ENCODE measurements around the gene ROR2.

ROR2 gene

DNA sequence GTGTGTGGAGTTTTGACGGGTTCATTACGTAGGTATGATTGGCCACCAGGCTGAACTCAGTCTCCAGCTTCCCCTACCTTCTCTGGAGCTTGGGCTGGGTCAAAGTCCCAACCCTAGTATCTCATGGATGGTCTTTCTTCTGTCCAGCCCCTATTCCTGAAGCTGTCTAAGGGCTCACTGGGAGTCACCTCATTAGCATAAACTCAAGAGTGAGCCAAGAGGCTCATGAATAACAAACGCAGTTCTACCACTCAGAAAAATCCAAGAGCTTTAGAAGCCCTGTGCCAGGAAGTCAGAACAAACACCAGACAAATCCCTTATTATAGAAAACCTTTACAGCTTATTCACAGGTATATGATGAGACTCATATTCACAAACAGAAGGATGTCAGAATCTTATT, 346.1 kb downstream of the ROR2 start:
- in situ Hi-C loops (cut with MboI; ENCODE audit: low pct_unique_long_range_greater_than_20kb, low sequenced_read_pairs, unreplicated experiment): no loop called here
- TF ChIP-seq, protein P1, sequence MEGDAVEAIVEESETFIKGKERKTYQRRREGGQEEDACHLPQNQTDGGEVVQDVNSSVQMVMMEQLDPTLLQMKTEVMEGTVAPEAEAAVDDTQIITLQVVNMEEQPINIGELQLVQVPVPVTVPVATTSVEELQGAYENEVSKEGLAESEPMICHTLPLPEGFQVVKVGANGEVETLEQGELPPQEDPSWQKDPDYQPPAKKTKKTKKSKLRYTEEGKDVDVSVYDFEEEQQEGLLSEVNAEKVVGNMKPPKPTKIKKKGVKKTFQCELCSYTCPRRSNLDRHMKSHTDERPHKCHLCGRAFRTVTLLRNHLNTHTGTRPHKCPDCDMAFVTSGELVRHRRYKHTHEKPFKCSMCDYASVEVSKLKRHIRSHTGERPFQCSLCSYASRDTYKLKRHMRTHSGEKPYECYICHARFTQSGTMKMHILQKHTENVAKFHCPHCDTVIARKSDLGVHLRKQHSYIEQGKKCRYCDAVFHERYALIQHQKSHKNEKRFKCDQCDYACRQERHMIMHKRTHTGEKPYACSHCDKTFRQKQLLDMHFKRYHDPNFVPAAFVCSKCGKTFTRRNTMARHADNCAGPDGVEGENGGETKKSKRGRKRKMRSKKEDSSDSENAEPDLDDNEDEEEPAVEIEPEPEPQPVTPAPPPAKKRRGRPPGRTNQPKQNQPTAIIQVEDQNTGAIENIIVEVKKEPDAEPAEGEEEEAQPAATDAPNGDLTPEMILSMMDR (IDR thresholded peaks at IDR 0.05; ENCODE audit: extremely low read depth, insufficient read depth, missing control alignments): no peak
- no peak for DNase-seq (ENCODE audit: low spot score)

DNA sequence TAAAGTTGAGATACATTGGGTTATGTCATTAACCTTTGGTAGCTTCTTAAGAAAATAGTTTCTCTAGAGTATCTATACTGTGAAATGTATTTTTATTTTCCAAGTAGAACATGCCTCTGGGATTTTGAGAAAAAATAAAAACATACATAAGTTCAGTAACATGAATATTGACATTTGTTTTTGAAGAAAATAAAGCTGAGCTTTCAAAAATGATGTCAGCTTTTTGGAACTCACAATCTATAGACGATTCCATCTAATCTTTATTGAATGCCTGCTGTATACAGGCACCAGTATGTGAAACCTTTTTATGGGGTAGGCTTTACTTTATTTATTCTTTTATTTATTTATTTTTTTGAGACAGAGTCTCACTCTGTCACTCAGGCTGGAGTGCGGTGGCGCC, 350.5 kb downstream of the ROR2 start:
- TF ChIP-seq, protein P1 (IDR thresholded peaks at IDR 0.05; ENCODE audit: extremely low read depth, insufficient read depth, missing control alignments): no peak
- in situ Hi-C loops (cut with MboI; ENCODE audit: low pct_unique_long_range_greater_than_20kb, low sequenced_read_pairs, unreplicated experiment): no loop called here
- no peak for DNase-seq (ENCODE audit: low spot score)

DNA sequence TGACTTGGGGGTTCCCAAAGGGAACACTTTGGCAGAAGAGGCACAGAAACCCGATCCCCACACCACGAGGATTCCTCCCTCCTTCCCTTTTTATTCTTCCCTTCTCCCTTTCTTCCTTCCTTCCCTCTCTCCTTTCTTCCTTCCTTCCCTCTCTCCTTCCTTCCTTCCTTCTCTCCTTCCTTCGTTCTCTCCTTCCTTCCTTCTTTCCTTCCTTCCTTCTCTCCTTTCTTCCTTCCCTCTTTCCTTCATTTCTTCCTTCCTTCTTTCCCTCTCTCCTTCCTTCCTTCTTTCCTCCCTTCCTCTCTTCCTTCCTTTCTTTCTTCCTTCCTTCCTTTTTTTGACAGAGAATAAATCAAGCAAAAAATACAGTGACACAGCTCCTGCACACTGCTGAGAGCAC, 358.4 kb downstream of the ROR2 start:
- in situ Hi-C loops (cut with MboI; ENCODE audit: low pct_unique_long_range_greater_than_20kb, low sequenced_read_pairs, unreplicated experiment): no loop called here
- TF ChIP-seq, protein P1 (IDR thresholded peaks at IDR 0.05; ENCODE audit: extremely low read depth, insufficient read depth, missing control alignments): no peak
- DNase-seq (ENCODE audit: low spot score): no peak

DNA sequence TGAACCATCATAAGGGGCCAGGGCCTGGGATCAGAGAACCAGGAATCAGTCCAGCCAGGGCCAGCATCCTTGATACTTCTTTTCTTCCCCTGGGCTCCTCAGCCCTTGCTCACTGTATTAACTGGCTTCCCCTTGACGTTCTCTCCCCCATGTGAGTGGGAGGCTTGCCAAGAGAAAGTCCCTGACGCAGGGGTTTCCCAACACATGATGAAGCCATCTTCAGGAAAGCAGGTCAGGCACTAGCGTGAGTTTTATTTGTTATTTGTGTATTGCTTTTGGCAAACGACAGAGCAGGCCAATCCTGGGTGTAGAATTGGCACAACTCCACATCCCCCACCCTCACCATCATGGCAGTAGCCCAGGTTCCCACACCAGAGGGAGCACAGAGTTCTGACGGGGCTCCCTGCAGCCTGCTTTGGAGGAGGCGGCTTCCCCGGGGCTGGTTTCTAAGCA, 360.9 kb downstream of the ROR2 start:
- in situ Hi-C loops (cut with MboI; ENCODE audit: low pct_unique_long_range_greater_than_20kb, low sequenced_read_pairs, unreplicated experiment): no loop called here
- TF ChIP-seq, protein P1 (IDR thresholded peaks at IDR 0.05; ENCODE audit: extremely low read depth, insufficient read depth, missing control alignments): no peak
- DNase-seq (ENCODE audit: low spot score): peak; percentile 19

DNA sequence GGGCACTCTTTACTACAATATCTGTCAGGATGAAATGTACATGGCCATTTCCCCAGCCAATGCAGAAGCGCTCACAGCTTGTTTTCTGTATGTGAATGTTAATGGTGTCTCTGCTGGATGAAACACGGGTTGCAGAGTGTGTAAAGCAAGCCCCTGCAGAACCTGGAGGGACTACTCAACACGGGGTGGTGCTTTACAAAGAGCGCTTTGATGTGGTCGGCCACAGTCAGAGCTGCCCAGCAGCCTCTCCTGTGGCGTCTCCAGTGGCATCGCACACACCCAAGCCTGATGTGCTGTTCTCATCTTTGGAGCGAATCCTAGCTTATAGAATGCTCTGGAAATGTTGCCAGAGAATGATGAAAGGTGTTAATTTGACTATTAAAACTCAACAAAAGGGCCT, 363.7 kb downstream of the ROR2 start:
- in situ Hi-C loops (cut with MboI; ENCODE audit: low pct_unique_long_range_greater_than_20kb, low sequenced_read_pairs, unreplicated experiment): no loop called here
- TF ChIP-seq, protein P1 (IDR thresholded peaks at IDR 0.05; ENCODE audit: extremely low read depth, insufficient read depth, missing control alignments): no peak
- DNase-seq (ENCODE audit: low spot score): no peak

DNA sequence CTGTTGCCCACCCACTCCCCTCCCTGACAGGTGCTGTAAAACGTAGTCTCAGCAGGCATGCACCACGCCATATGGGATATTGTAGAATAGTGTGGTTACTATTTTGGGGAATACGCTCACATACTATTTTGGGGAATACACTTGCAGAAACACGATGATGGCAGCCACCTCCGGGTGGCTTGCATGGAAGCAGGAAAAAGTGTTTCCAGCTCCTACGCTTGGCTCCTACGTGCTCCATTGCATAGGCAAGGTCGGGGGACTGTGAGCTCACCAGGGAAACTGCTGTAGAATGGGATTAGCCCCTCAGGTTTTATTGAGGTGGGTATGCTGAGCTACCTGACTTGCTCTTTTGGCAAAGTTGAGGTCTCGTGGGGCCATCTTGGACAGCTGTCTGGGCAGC, 366.1 kb downstream of the ROR2 start:
- TF ChIP-seq, protein P1 (IDR thresholded peaks at IDR 0.05; ENCODE audit: extremely low read depth, insufficient read depth, missing control alignments): no peak
- in situ Hi-C loops (cut with MboI; ENCODE audit: low pct_unique_long_range_greater_than_20kb, low sequenced_read_pairs, unreplicated experiment): no loop called here
- DNase-seq (ENCODE audit: low spot score): no peak
